Measurements from ENCODE around the gene KIF26B. TPM values are rescaled to one million over a fixed set of nuclear protein-coding genes. Genes with fewer than 3 reads are reported as not detected.

The KIF26B gene
- total and polyA plus RNA-seq, 2 of the 4 experiments (the other 2 are of a cell fraction): 0.53 to 0.54 TPM

DNA sequence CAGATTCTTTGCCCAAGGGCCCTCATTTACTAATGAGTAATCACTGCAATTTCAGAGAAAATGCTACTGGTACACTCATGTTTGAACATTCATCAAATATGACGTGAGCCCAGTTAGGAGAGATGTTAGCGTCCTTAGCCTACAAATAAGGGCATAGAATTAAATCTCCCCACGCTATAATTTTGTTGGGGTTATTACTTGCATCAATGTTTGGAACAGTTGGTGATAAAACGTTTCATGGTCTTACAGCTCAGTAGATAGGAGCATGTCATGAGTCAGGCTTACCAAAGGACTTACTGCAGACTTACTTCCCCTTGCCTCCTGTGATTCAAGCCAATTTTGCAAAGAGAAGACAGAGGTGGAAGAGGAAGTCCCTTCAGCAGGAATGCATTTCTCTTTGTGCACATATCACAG is 304.0 kb downstream of the KIF26B start:
- Histone ChIP-seq H2BK120ac (ENCODE audit: low read depth, low read length) (no peak overlapping the region), H3K4ac (ENCODE audit: low read depth, low read length) (no peak overlapping the region), H3K9me1 (ENCODE audit: insufficient read depth, low read length) (no peaks in the 10 kb centered on the region), H2BK5ac (ENCODE audit: low read depth, low read length, poor library complexity, severe bottlenecking) (no peak overlapping the region), H3K9me3 (ENCODE audit: control insufficient read depth, insufficient read depth, low read length) (no peaks in the 10 kb centered on the region), H3K4me2 (ENCODE audit: low read depth, low read length) (no peak overlapping the region), H2AK9ac (replicated peaks; ENCODE audit: low read depth, low read length, poor library complexity) (no peak overlapping the region), H2AK5ac (ENCODE audit: low read depth, low read length) (no peak overlapping the region), H3K23ac (ENCODE audit: low read depth, low read length) (no peak overlapping the region), H3K9ac (ENCODE audit: low read depth, low read length) (no peak overlapping the region), H4K5ac (ENCODE audit: low read depth, low read length) (no peak overlapping the region), H3K79me1 (ENCODE audit: low read depth in 1 of 2, low read length in 2 of 2) (no peaks in the 10 kb centered on the region), H3K18ac (ENCODE audit: low read depth, low read length) (no peak overlapping the region), H2AFZ (replicated peaks; ENCODE audit: low read length, poor library complexity) (no peak overlapping the region), H3K36me3 (ENCODE audit: control insufficient read depth, insufficient read depth, low read length) (peaks cover 3% of the 10 kb centered on the region; the same call in 1 of the 2 replicates), H3K4me1 (ENCODE audit: control insufficient read depth, insufficient read depth, low read length) (no peaks in the 10 kb centered on the region), H3K56ac (ENCODE audit: extremely low read depth, insufficient read depth, low read length) (no peak overlapping the region), H3K27me3 (ENCODE audit: control insufficient read depth, insufficient read depth, low read length) (no peaks in the 10 kb centered on the region; the same call in 1 of the 2 replicates), H2BK20ac (ENCODE audit: low read depth, low read length) (no peak overlapping the region), H3K27ac (ENCODE audit: insufficient read depth, low read length) (no peak overlapping the region), H4K20me1 (ENCODE audit: insufficient read depth, low read length) (no peaks in the 10 kb centered on the region), H3K14ac (replicated peaks; ENCODE audit: low read depth, low read length) (no peak overlapping the region), H3K4me3 (ENCODE audit: insufficient read depth, low read depth, low read length) (no peak overlapping the region), H2BK15ac (ENCODE audit: low read depth, low read length) (no peak overlapping the region), H4K91ac (ENCODE audit: insufficient read depth, low read depth, low read length) (no peak overlapping the region), H4K8ac (ENCODE audit: low read depth in 2 of 2, low read length in 2 of 2) (no peak overlapping the region)
- no TSS peak for BruUV-seq (replicated peaks)
- intact Hi-C loops (cut with micrococcal nuclease): no loop called here
- WGBS, 2 experiments (ENCODE audit: extremely low coverage in 2 of 2, insufficient read length in 1 of 2): no CpG with 5 or more reads among the region's 4 CpGs
- DNase-seq (peak; percentile 16), ATAC-seq (ENCODE audit: low read depth) (no peak)
- ChIA-PET CTCF (no interaction called here), POLR2A (ENCODE audit: unreplicated experiment) (no interaction called here)
- in situ Hi-C loops (cut with MboI; ENCODE audit: low sequenced_read_pairs): no loop called here
- dilution Hi-C loops (cut with HindIII; ENCODE audit: low sequenced_read_pairs, unreplicated experiment): no loop called here
- TF ChIP-seq BHLHE40 (IDR thresholded peaks at IDR 0.05; ENCODE audit: low read depth, low read length): no peak
- TF ChIP-seq MAZ (IDR thresholded peaks at IDR 0.05; ENCODE audit: borderline replicate concordance, low read depth, low read length): no peak
- no peak for TF ChIP-seq USF2 (IDR thresholded peaks at IDR 0.05; ENCODE audit: low read depth, low read length)
- no peak for TF ChIP-seq ELK1 (IDR thresholded peaks at IDR 0.05; ENCODE audit: borderline replicate concordance, low read depth, low read length)
- no peak for TF ChIP-seq RCOR1 (IDR thresholded peaks at IDR 0.05; ENCODE audit: insufficient replicate concordance, low read length)
- no peak for TF ChIP-seq RAD21 (IDR thresholded peaks at IDR 0.05; ENCODE audit: low read length)
- no peak for TF ChIP-seq SMC3 (IDR thresholded peaks at IDR 0.05; ENCODE audit: low read depth, low read length)
- TF ChIP-seq FOS (IDR thresholded peaks at IDR 0.05; ENCODE audit: low read depth, low read length): no peak
- no peak for TF ChIP-seq NFE2L2 (IDR thresholded peaks at IDR 0.05; ENCODE audit: low read depth, low read length)
- no peak for TF ChIP-seq CHD1 (IDR thresholded peaks at IDR 0.05; ENCODE audit: low read depth, low read length)
- TF ChIP-seq MXI1 (IDR thresholded peaks at IDR 0.05; ENCODE audit: borderline replicate concordance, low read depth, low read length): no peak
- TF ChIP-seq RFX5 (IDR thresholded peaks at IDR 0.05; ENCODE audit: low read depth, low read length): no peak
- no peak for TF ChIP-seq CTCF (conservative IDR thresholded peaks at IDR 0.05; ENCODE audit: low read depth, low read length)
- no peak for TF ChIP-seq CEBPB (IDR thresholded peaks at IDR 0.05; ENCODE audit: low read depth, low read length)
- TF ChIP-seq POLR2A (IDR thresholded peaks at IDR 0.05; ENCODE audit: low read depth, low read length): no peak
- TF ChIP-seq MAFK (IDR thresholded peaks at IDR 0.05; ENCODE audit: low read depth, low read length): no peak

Data from IMR-90 (cell line).